Loucy (cell line): ENCODE results near the gene SCRG1.

Source experiments
- H2AFZ ChIP-seq: fragments of 200-600 bp; sonication (generic); 2 replicates; pipeline ENCODE4 v1.6.0; 2016; ENCODE audit warnings: antibody characterized with exemption, mild to moderate bottlenecking, low read length, moderate library complexity
- H3F3A ChIP-seq: fragments of 200-600 bp; 2 replicates; pipeline ENCODE4 v1.6.0; 2016; ENCODE audit warnings: antibody characterized with exemption, low read depth, mild to moderate bottlenecking
- H3K27me3 ChIP-seq: fragments of 200-600 bp; sonication (generic); 2 replicates; pipeline ENCODE4 v1.6.1; 2014; ENCODE audit warnings: low read length, mild to moderate bottlenecking; ENCODE audit not compliant: insufficient read depth, poor library complexity, severe bottlenecking
- H3K36me3 ChIP-seq: fragments of 200-600 bp; sonication (generic); 2 replicates; pipeline ENCODE4 v1.6.1; 2016; ENCODE audit warnings: low read length; ENCODE audit not compliant: insufficient read depth
- H3K4me1 ChIP-seq: fragments of 200-600 bp; sonication (generic); 2 replicates; pipeline ENCODE4 v1.5.1; 2014; ENCODE audit warnings: low read length, mild to moderate bottlenecking; ENCODE audit not compliant: insufficient read depth, poor library complexity, severe bottlenecking
- H3K4me2 ChIP-seq: fragments of 200-600 bp; sonication (generic); 2 replicates; pipeline ENCODE4 v1.6.0; 2014; ENCODE audit warnings: antibody characterized with exemption, low read length, low read depth, mild to moderate bottlenecking; ENCODE audit not compliant: poor library complexity, severe bottlenecking
- H3K4me3 ChIP-seq: fragments of 200-600 bp; sonication (generic); 2 replicates; pipeline ENCODE4 v1.5.1; 2014; ENCODE audit warnings: low read length, mild to moderate bottlenecking, mixed read lengths; ENCODE audit not compliant: poor library complexity, severe bottlenecking
- H3K79me2 ChIP-seq: fragments of 200-600 bp; sonication (generic); 2 replicates; pipeline ENCODE4 v1.6.1; 2014; ENCODE audit warnings: low read length; ENCODE audit not compliant: insufficient read depth
- H3K9ac ChIP-seq: fragments of 200-600 bp; sonication (generic); 2 replicates; pipeline ENCODE4 v1.6.0; 2014; ENCODE audit warnings: mild to moderate bottlenecking, low read depth, low read length, moderate library complexity; ENCODE audit not compliant: poor library complexity, severe bottlenecking
- H3K9me2 ChIP-seq: fragments of 200-600 bp; sonication (generic); replicated peaks from 2 replicates; pipeline ENCODE4 v1.6.1; 2016; ENCODE audit warnings: low read depth, low read length, mixed read lengths
- H3K9me3 ChIP-seq: fragments of 200-600 bp; sonication (generic); 2 replicates; pipeline ENCODE4 v1.6.1; 2014; ENCODE audit warnings: mild to moderate bottlenecking, antibody characterized with exemption, low read length, low read depth; ENCODE audit not compliant: insufficient read depth
- H4K20me1 ChIP-seq: fragments of 200-600 bp; sonication (generic); 2 replicates; pipeline ENCODE4 v1.6.0; 2014; ENCODE audit warnings: antibody characterized with exemption, low read length, mild to moderate bottlenecking; ENCODE audit not compliant: insufficient read depth, poor library complexity, severe bottlenecking
- EZH2phosphoT487 ChIP-seq: fragments of 200-600 bp; IDR thresholded peaks from 2 replicates; pipeline ENCODE4 v1.6.1; 2018; ENCODE audit warnings: antibody characterized with exemption, mild to moderate bottlenecking, moderate library complexity, borderline replicate concordance
- TF ChIP-seq, protein P1 (sequence below): fragments of 200-600 bp; sonication (generic); conservative IDR thresholded peaks from 2 replicates; pipeline ENCODE4 v1.5.1; 2014; ENCODE audit warnings: mild to moderate bottlenecking, antibody characterized with exemption, low read length

SCRG1 gene

DNA sequence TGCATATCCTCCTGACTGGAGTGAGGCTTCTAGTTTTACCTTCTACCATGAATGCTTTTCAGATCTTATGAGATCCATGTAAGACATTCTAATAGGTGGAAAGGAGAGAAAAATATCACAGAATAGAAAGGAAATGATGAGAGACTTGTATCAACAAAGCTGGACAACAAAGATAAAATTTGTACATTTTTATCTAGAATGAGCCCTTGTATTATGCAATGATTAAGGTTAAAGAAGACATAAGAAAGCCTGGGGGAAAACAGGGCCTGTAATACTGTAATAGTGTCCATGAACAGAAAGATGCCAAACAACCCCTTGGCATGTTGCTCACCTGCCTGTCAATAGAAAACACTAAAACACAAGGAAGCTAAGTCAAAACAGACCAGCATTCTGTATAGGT, 44.2 kb upstream of the SCRG1 start:
- no peaks in the 10 kb centered on the region for H3F3A ChIP-seq
- no peak overlapping the region for H2AFZ ChIP-seq
- no peaks in the 10 kb centered on the region for H3K36me3 ChIP-seq
- no peak overlapping the region for H3K4me3 ChIP-seq
- H3K79me2 ChIP-seq = no peaks in the 10 kb centered on the region
- no peaks in the 10 kb centered on the region for H4K20me1 ChIP-seq
- no peaks in the 10 kb centered on the region for H3K9me2 ChIP-seq
- no peaks in the 10 kb centered on the region for H3K9me3 ChIP-seq
- H3K4me1 ChIP-seq = no peaks in the 10 kb centered on the region
- no peak overlapping the region for H3K4me2 ChIP-seq
- H3K27me3 ChIP-seq = no peaks in the 10 kb centered on the region
- H3K9ac ChIP-seq = no peak overlapping the region
- TF ChIP-seq, protein P1, sequence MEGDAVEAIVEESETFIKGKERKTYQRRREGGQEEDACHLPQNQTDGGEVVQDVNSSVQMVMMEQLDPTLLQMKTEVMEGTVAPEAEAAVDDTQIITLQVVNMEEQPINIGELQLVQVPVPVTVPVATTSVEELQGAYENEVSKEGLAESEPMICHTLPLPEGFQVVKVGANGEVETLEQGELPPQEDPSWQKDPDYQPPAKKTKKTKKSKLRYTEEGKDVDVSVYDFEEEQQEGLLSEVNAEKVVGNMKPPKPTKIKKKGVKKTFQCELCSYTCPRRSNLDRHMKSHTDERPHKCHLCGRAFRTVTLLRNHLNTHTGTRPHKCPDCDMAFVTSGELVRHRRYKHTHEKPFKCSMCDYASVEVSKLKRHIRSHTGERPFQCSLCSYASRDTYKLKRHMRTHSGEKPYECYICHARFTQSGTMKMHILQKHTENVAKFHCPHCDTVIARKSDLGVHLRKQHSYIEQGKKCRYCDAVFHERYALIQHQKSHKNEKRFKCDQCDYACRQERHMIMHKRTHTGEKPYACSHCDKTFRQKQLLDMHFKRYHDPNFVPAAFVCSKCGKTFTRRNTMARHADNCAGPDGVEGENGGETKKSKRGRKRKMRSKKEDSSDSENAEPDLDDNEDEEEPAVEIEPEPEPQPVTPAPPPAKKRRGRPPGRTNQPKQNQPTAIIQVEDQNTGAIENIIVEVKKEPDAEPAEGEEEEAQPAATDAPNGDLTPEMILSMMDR = no peak
- TF ChIP-seq EZH2phosphoT487 = no peak

DNA sequence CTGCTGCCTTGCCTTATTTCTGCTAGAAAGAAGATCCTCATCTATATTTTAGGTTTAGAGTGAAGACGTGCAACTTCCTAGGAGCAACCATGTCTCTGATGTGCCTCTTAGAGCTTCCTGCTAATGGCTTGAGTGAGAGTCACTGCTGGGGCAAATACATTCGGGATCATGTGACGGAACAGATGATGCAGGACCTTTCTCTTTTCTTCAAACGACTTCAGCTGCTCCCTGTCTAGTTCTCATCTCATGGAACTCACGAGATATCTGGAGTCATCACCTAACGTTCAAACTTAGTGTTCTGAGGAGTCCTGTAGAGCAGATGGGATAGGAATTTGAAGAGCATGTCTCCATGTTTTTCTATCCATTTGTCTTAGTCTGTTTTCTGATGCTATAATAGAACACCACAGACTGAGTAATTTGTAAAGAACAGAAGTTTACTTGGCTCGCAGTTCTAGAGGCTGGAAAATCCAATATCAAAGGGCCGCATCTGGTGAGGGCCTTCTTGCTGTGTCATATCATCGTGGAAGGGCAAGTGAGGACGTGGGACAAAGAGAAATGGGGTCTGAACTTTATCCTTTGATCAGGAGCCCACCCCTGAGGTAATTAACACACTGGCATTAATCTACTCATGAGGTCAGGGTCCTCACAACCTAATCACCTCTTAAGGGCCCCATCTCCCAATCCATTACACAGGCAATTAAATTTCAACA, 43.5 kb upstream of the SCRG1 start:
- H3F3A ChIP-seq = no peaks in the 10 kb centered on the region
- H3K36me3 ChIP-seq = no peaks in the 10 kb centered on the region
- no peaks in the 10 kb centered on the region for H3K9me2 ChIP-seq
- H3K9ac ChIP-seq = no peak overlapping the region
- H3K4me1 ChIP-seq = no peaks in the 10 kb centered on the region
- H3K4me2 ChIP-seq = no peak overlapping the region
- no peak overlapping the region for H3K4me3 ChIP-seq
- no peaks in the 10 kb centered on the region for H3K9me3 ChIP-seq
- H4K20me1 ChIP-seq = no peaks in the 10 kb centered on the region
- H3K79me2 ChIP-seq = no peaks in the 10 kb centered on the region
- TF ChIP-seq, protein P1 = no peak
- H3K27me3 ChIP-seq = no peaks in the 10 kb centered on the region
- no peak overlapping the region for H2AFZ ChIP-seq

DNA sequence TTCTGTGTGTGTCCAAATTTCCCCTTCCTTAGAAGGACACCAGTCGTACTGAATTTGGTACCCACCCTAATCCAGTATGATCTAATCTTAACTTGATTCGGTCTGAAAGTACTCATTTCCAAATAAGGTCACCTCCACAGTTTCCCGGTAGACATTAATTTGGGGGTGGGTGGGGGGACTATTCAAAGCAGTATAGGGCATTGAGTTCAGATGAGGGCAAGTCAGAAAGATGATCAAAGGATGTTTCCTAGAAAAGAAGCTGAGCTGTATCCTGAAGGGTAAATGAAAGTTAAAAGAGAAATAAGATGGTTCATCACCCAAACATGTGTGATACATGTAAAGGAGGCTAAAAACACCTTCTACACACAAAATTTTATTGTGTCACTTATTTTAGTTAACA, 42.0 kb upstream of the SCRG1 start:
- no peaks in the 10 kb centered on the region for H3K4me1 ChIP-seq
- no peaks in the 10 kb centered on the region for H3K9me3 ChIP-seq
- H3K4me3 ChIP-seq = no peak overlapping the region
- H2AFZ ChIP-seq = no peak overlapping the region
- no peak for TF ChIP-seq EZH2phosphoT487
- H3F3A ChIP-seq = no peaks in the 10 kb centered on the region
- no peak overlapping the region for H3K4me2 ChIP-seq
- H3K9ac ChIP-seq = no peak overlapping the region
- H3K27me3 ChIP-seq = no peaks in the 10 kb centered on the region
- H3K36me3 ChIP-seq = no peaks in the 10 kb centered on the region
- no peaks in the 10 kb centered on the region for H3K79me2 ChIP-seq
- no peaks in the 10 kb centered on the region for H3K9me2 ChIP-seq
- H4K20me1 ChIP-seq = no peaks in the 10 kb centered on the region

DNA sequence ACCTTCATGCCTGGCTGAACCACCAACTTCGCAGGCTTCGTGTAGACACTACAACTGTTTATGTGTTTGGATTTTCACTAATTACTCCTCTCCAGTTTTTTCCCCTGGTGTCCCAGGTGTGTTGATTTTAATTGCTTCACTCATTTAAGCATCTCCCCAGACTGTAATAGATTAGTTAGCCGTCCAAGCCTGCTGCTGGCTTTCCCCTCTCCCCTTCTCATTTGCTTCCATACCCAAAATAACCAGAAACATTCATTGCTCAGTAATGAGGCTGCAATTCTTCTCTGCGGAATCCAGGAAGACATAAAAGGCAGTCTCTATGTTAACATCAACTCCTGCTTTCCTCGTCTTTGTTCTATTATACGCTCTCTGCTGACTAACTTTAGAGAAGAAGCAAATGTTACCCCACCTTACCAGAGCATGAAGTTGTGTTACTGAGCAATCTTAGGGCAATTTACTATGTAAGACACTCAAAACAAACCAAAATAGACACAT, 37.9 kb upstream of the SCRG1 start:
- Histone ChIP-seq H3K4me1 (no peaks in the 10 kb centered on the region), H3K27me3 (no peaks in the 10 kb centered on the region), H3K79me2 (no peaks in the 10 kb centered on the region), H3K9me2 (no peaks in the 10 kb centered on the region), H3K36me3 (no peaks in the 10 kb centered on the region), H3K9ac (no peak overlapping the region), H3K4me2 (no peak overlapping the region), H4K20me1 (no peaks in the 10 kb centered on the region), H2AFZ (no peak overlapping the region), H3K4me3 (no peak overlapping the region), H3K9me3 (no peaks in the 10 kb centered on the region), H3F3A (no peaks in the 10 kb centered on the region)
- TF ChIP-seq, protein P1 = no peak
- no peak for TF ChIP-seq EZH2phosphoT487
